Stimulated activated CD8-positive, alpha-beta memory T cell treated with anti-CD3 and anti-CD28 coated beads, Interleukin-4, amount 100 ng/mL, for 24 hours (primary cell): Measurements from ENCODE around the gene TMEM255B.
"Not testable (repeated sequence)": the region's sequence is repeated elsewhere in the genome, so short reads cannot be mapped to it uniquely, and the experiment has no call there.

Experiments used
- DNase-seq: peaks from one replicate; pipeline ENCODE4 v3.0.0-alpha.2; 2020; ENCODE audit warnings: low read depth

The TMEM255B gene

GRCh38 chr13:113758651-113759524 is at the start of gene TMEM255B:
Gene TMEM255B (plus strand): TSS chr13:113759226. CDS start chr13:113759270, 44 bp downstream.
- DNase-seq, result peak; percentile 69

GRCh38 chr13:113722921-113723320 is 36.1 kb upstream of the TMEM255B start:
- no peak for DNase-seq

- DNase-seq, result no peak
Observed at GRCh38 chr13:113723410-113724015, 35.5 kb upstream of the TMEM255B start.

- no peak for DNase-seq
Observed at GRCh38 chr13:113724016-113724758, 34.8 kb upstream of the TMEM255B start.

- peak; percentile 81 for DNase-seq
Observed at GRCh38 chr13:113724780-113725315, 34.2 kb upstream of the TMEM255B start.

GRCh38 chr13:113725329-113726105 is 33.5 kb upstream of the TMEM255B start:
- DNase-seq, result peak; percentile 52

GRCh38 chr13:113726106-113726821 is 32.8 kb upstream of the TMEM255B start:
- not testable (repeated sequence) for DNase-seq

- DNase-seq, result no peak
Observed at GRCh38 chr13:113726961-113727411, 32.0 kb upstream of the TMEM255B start.

- DNase-seq, result no peak
Observed at GRCh38 chr13:113728571-113729054, 30.4 kb upstream of the TMEM255B start.

GRCh38 chr13:113729187-113730019 is 29.6 kb upstream of the TMEM255B start:
- DNase-seq, result no peak

- DNase-seq, result no peak
Observed at GRCh38 chr13:113730258-113730691, 28.8 kb upstream of the TMEM255B start.

- DNase-seq, result no peak
Observed at GRCh38 chr13:113730831-113731191, 28.2 kb upstream of the TMEM255B start.

GRCh38 chr13:113731192-113732175 is 27.5 kb upstream of the TMEM255B start:
- no peak for DNase-seq

GRCh38 chr13:113732176-113732960 is 26.7 kb upstream of the TMEM255B start:
- DNase-seq, result no peak

GRCh38 chr13:113732961-113733950 is 25.8 kb upstream of the TMEM255B start:
- no peak for DNase-seq

- DNase-seq, result no peak
Observed at GRCh38 chr13:113734099-113734825, 24.8 kb upstream of the TMEM255B start.
